SK-N-SH treated with all-trans-retinoic acid at 6 μM for 48 hours (cell line): Measurements from ENCODE around the gene MTCH1.
A peak's percentile ranks its signal among the peaks of the same experiment; 100 is the strongest.

ENCODE experiments used
- ATAC-seq: fragments of 200-7000 bp; cut with Tn5 transposase; 3 replicates; pipeline ENCODE4 v1.9.1; 2020; ENCODE audit warnings: mild to moderate bottlenecking, moderate library complexity
- ARNTL ChIP-seq: fragments of 450-650 bp; formaldehyde crosslinking; IDR thresholded peaks from 2 replicates; pipeline ENCODE4 v1.5.0; 2020; ENCODE audit warnings: low read depth, mild to moderate bottlenecking, moderate library complexity, borderline replicate concordance
- BACH2 ChIP-seq: fragments of 250-450 bp; sonication (Bioruptor Pico); IDR thresholded peaks from 2 replicates; pipeline ENCODE4 v1.9.0; 2021; ENCODE audit warnings: mild to moderate bottlenecking, borderline replicate concordance
- CSDC2 ChIP-seq: fragments of 250-450 bp; sonication (Bioruptor Pico); IDR thresholded peaks from 2 replicates; pipeline ENCODE4 v1.5.0; 2020; ENCODE audit warnings: mild to moderate bottlenecking, moderate library complexity
- CSRNP3 ChIP-seq: fragments of 250-450 bp; sonication (Bioruptor Pico); IDR thresholded peaks from 2 replicates; pipeline ENCODE4 v1.5.1; 2021; ENCODE audit warnings: mild to moderate bottlenecking, moderate library complexity
- ESRRG ChIP-seq: fragments of 250-450 bp; sonication (Bioruptor Pico); IDR thresholded peaks from 2 replicates; pipeline ENCODE4 v1.6.1; 2021; ENCODE audit warnings: mild to moderate bottlenecking
- GLIS3 ChIP-seq: fragments of 250-450 bp; sonication (Bioruptor Pico); IDR thresholded peaks from 2 replicates; pipeline ENCODE4 v1.5.0; 2020; ENCODE audit warnings: mild to moderate bottlenecking, moderate library complexity
- ISL1 ChIP-seq: fragments of 250-450 bp; sonication (Bioruptor Pico); IDR thresholded peaks from 2 replicates; pipeline ENCODE4 v2.1.2; 2022; ENCODE audit warnings: mild to moderate bottlenecking, moderate library complexity
- OSR1 ChIP-seq: fragments of 250-450 bp; sonication (Bioruptor Pico); IDR thresholded peaks from 2 replicates; pipeline ENCODE4 v1.8.0; 2022; ENCODE audit warnings: moderate library complexity, mild to moderate bottlenecking, inconsistent platforms
- PATZ1 ChIP-seq: fragments of 250-450 bp; sonication (Bioruptor Pico); IDR thresholded peaks from 2 replicates; pipeline ENCODE4 v1.8.0; 2020; ENCODE audit warnings: mild to moderate bottlenecking, moderate library complexity, borderline replicate concordance
- PPARA ChIP-seq: fragments of 250-450 bp; sonication (Bioruptor Pico); IDR thresholded peaks from 2 replicates; pipeline ENCODE4 v1.5.0; 2020; ENCODE audit warnings: mild to moderate bottlenecking, borderline replicate concordance
- RARB ChIP-seq: fragments of 250-450 bp; sonication (Bioruptor Pico); IDR thresholded peaks from 2 replicates; pipeline ENCODE4 v1.8.0; 2021; ENCODE audit warnings: mild to moderate bottlenecking, moderate library complexity
- SNAI2 ChIP-seq: fragments of 250-450 bp; sonication (Bioruptor Pico); IDR thresholded peaks from 2 replicates; pipeline ENCODE4 v1.5.0; 2020; ENCODE audit warnings: mild to moderate bottlenecking, moderate library complexity
- TCF4 ChIP-seq: fragments of 250-450 bp; sonication (Bioruptor Pico); IDR thresholded peaks from 2 replicates; pipeline ENCODE4 v1.8.0; 2021; ENCODE audit warnings: mild to moderate bottlenecking, moderate library complexity, borderline replicate concordance
- TOX ChIP-seq: fragments of 250-450 bp; sonication (Bioruptor Pico); IDR thresholded peaks from 2 replicates; pipeline ENCODE4 v1.8.0; 2021; ENCODE audit warnings: mild to moderate bottlenecking, moderate library complexity, borderline replicate concordance
- ZC3H10 ChIP-seq: fragments of 250-450 bp; sonication (Bioruptor Pico); IDR thresholded peaks from 2 replicates; pipeline ENCODE4 v1.5.1; 2021; ENCODE audit warnings: mild to moderate bottlenecking, moderate library complexity
- ZFP3 ChIP-seq: fragments of 250-450 bp; sonication (Bioruptor Pico); IDR thresholded peaks from 2 replicates; pipeline ENCODE4 v1.5.0; 2020; ENCODE audit warnings: mild to moderate bottlenecking, moderate library complexity
- ZNF565 ChIP-seq: fragments of 450-650 bp; formaldehyde crosslinking; conservative IDR thresholded peaks from 2 replicates; pipeline ENCODE4 v1.5.0; 2020; ENCODE audit warnings: low read depth, mild to moderate bottlenecking, moderate library complexity
- ZNF70 ChIP-seq: fragments of 450-650 bp; formaldehyde crosslinking; IDR thresholded peaks from 2 replicates; pipeline ENCODE4 v1.5.0; 2020; ENCODE audit warnings: mild to moderate bottlenecking, moderate library complexity
- ZNF8 ChIP-seq: fragments of 450-650 bp; formaldehyde crosslinking; IDR thresholded peaks from 2 replicates; pipeline ENCODE4 v1.5.0; 2020; ENCODE audit warnings: mild to moderate bottlenecking, moderate library complexity
- TF ChIP-seq, protein P1 (sequence below): fragments of 250-450 bp; sonication (Bioruptor Pico); IDR thresholded peaks from 2 replicates; pipeline ENCODE4 v1.5.1; 2020; ENCODE audit warnings: low read depth, mild to moderate bottlenecking, moderate library complexity
- TF ChIP-seq, protein P2 (sequence below): fragments of 250-450 bp; sonication (Bioruptor Pico); IDR thresholded peaks from 2 replicates; pipeline ENCODE4 v1.8.0; 2021; ENCODE audit warnings: low read depth, mild to moderate bottlenecking, moderate library complexity, borderline replicate concordance

The MTCH1 gene

GRCh38 chr6:36985808-36986703 lies at the start of gene MTCH1:
TSS of gene MTCH1 (minus strand) at chr6:36986196. CDS start at chr6:36986173, 23 bp downstream.
- TF ChIP-seq TCF4 (CRISPR knock-in tag) (no peak), SNAI2 (CRISPR knock-in tag) (no peak), PATZ1 (no peak), BACH2 (CRISPR knock-in tag) (no peak), ZNF70 (CRISPR knock-in tag) (0 out of 2 replicates have a peak, but pooled peaks have one; percentile 19), CSRNP3 (CRISPR knock-in tag) (no peak), ZFP3 (0 out of 2 replicates have a peak, but pooled peaks have one; percentile 18), CSDC2 (CRISPR knock-in tag) (no peak), GLIS3 (CRISPR knock-in tag) (no peak), PPARA (CRISPR knock-in tag) (no peak), TOX (no peak)
- TF ChIP-seq, all 23 proteins: peak for 2
- ATAC-seq = peak; percentile 94

GRCh38 chr6:37033819-37034795 lies 48.1 kb upstream of the MTCH1 start:
- TF ChIP-seq RARB (CRISPR knock-in tag) = no peak
- TF ChIP-seq OSR1 (CRISPR knock-in tag) = no peak
- no peak for TF ChIP-seq SNAI2 (CRISPR knock-in tag)
- TF ChIP-seq ZNF565 (CRISPR knock-in tag) = no peak
- TF ChIP-seq ZNF8 = no peak
- no peak for TF ChIP-seq ZC3H10 (CRISPR knock-in tag)
- TF ChIP-seq ZNF70 (CRISPR knock-in tag) = no peak
- TF ChIP-seq TCF4 (CRISPR knock-in tag) = no peak
- TF ChIP-seq ARNTL (CRISPR knock-in tag) = no peak
- TF ChIP-seq, protein P1, sequence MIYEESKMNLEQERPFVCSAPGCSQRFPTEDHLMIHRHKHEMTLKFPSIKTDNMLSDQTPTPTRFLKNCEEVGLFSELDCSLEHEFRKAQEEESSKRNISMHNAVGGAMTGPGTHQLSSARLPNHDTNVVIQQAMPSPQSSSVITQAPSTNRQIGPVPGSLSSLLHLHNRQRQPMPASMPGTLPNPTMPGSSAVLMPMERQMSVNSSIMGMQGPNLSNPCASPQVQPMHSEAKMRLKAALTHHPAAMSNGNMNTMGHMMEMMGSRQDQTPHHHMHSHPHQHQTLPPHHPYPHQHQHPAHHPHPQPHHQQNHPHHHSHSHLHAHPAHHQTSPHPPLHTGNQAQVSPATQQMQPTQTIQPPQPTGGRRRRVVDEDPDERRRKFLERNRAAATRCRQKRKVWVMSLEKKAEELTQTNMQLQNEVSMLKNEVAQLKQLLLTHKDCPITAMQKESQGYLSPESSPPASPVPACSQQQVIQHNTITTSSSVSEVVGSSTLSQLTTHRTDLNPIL (CRISPR knock-in tag) = no peak
- no peak for TF ChIP-seq ESRRG (CRISPR knock-in tag)
- TF ChIP-seq ZFP3 = no peak
- no peak for TF ChIP-seq CSDC2 (CRISPR knock-in tag)
- TF ChIP-seq, protein P2, sequence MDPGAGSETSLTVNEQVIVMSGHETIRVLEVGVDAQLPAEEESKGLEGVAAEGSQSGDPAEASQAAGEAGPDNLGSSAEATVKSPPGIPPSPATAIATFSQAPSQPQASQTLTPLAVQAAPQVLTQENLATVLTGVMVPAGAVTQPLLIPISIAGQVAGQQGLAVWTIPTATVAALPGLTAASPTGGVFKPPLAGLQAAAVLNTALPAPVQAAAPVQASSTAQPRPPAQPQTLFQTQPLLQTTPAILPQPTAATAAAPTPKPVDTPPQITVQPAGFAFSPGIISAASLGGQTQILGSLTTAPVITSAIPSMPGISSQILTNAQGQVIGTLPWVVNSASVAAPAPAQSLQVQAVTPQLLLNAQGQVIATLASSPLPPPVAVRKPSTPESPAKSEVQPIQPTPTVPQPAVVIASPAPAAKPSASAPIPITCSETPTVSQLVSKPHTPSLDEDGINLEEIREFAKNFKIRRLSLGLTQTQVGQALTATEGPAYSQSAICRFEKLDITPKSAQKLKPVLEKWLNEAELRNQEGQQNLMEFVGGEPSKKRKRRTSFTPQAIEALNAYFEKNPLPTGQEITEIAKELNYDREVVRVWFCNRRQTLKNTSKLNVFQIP (CRISPR knock-in tag) = no peak
- no peak for TF ChIP-seq ISL1 (CRISPR knock-in tag)
- TF ChIP-seq CSRNP3 (CRISPR knock-in tag) = no peak
- TF ChIP-seq PPARA (CRISPR knock-in tag) = no peak
- TF ChIP-seq BACH2 (CRISPR knock-in tag) = no peak
- no peak for ATAC-seq
